HG03159 (cell line): ENCODE measurements around the gene GPR68.
A peak's percentile ranks its signal among the peaks of the same experiment; 100 is the strongest.

ENCODE experiments used
- ATAC-seq: cut with Tn5 transposase; IDR thresholded peaks from one replicate; pipeline ENCODE4 v1.9.1; 2021; ENCODE audit warnings: mild to moderate bottlenecking, moderate library complexity; ENCODE audit not compliant: unreplicated experiment

GPR68 gene, protein sequence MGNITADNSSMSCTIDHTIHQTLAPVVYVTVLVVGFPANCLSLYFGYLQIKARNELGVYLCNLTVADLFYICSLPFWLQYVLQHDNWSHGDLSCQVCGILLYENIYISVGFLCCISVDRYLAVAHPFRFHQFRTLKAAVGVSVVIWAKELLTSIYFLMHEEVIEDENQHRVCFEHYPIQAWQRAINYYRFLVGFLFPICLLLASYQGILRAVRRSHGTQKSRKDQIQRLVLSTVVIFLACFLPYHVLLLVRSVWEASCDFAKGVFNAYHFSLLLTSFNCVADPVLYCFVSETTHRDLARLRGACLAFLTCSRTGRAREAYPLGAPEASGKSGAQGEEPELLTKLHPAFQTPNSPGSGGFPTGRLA

DNA sequence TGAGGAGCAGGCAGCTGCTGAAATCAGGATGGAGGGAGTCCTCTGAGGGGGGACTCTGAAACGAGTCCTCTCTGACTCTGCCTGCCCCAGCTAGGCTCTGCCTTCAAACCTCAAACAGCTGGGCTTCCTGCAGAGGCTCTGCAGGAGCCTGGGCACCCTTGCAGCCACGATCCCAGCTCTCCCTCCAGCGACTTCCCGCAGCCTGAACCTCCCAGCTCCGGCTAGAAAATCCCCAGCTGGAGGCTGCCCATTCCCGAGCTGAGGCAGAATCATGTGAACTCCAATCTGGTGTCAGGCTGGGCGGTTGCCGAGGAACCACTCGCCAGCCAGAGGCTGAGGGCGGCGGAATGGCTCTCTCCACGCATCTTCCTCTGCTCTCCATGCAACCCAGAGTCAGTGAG, at the start of gene GPR68:
Gene GPR68 (minus strand): TSS at position 204 of the 401 bp plus-strand sequence. CDS start 9,654 bp downstream, outside the sequence.
- ATAC-seq = no peak

GRCh38 chr14:91294153-91294552, 49.6 kb upstream of the GPR68 start:
- ATAC-seq = no peak

DNA sequence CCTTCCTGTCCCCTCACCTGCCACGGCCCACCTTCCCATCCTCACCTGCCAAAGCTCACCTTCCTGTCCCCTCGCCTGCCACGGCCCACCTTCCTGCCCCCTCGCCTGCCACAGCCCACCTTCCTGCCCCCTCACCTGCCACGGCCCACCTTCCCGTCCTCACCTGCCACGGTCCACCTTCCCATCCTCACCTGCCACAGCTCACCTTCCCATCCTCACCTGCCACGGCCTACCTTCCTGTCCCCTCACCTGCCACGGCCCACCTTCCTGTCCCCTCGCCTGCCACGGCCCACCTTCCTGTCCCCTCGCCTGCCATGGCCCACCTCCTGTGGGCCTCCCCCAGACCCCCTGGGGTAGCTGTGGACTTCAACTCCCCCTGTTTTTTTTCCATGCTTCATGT, 48.8 kb upstream of the GPR68 start:
- ATAC-seq = no peak

- no peak for ATAC-seq
These were observed 48.0 kb upstream of the GPR68 start for GRCh38 chr14:91292491-91292890.

DNA sequence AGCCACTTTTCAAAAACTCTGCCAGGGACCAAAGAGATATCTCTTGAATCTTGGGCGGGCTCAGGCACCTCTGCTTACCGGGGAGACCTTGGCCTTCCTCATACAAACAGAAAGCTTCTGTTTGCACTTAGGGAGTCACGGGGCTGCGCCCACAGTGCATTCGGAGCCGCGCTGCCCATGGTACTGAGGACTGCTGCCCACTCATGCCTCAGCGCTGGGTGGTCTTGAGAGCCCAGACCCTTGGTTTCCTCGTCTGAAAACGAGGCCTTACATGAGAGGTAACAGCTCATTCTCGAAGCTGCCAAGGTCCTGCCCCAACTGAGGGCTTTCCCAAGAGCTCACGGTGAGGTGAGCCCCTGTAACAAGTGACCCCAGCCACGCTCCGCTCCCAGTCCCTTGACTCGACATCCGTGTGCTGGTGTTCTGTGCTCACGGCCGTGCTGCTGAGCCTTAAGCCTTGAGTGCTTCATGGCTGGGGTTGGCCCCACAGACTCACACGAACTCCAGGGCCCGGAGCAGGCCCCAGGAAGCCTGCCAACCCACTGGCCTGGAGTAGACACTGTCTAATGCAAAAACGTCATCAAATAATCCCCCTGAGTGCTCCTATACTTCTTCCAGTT, 47.4 kb upstream of the GPR68 start:
- ATAC-seq = no peak

GRCh38 chr14:91290986-91291385, 46.5 kb upstream of the GPR68 start:
- no peak for ATAC-seq

DNA sequence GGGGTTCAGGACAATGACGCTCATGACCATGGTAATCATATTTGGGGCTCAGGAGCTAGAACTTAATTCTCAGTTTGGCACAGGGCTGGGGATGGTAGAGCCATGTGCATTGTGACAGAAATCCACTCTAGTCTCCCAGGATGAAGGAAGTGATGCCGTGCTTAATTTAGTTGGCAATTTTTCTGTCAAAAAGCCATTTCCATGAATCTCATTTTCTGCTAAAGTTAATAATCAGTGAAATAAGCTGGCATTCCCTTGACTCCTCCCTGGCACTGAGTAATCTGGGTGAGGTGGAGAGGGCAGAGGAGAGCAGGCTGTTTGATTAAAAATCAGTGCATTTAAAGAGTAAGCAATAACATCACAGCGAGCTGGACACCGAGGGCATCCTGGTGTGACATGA, 45.0 kb upstream of the GPR68 start:
- ATAC-seq = no peak

DNA sequence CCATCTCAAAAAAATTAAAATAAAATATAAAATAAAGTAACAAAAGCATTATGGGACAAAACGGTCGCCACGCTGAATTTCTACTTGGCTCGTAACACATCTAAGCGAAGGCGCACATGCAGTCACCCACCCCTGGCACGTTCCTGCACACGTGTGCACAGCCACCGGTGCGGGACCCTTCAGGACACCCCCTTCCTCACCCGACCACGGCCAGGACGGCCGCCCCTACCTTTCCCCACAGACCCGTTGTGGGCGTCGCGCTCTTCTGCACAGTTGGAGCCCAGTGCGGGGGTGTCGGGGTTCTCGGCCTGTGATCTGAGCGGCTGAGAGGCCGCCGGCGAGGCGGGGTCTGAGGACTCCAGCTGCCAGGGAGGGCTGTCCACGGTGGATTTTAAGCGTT, 44.4 kb upstream of the GPR68 start:
- no peak for ATAC-seq

- peak; percentile 63 for ATAC-seq
These were observed 42.0 kb upstream of the GPR68 start for GRCh38 chr14:91286530-91286937.

DNA sequence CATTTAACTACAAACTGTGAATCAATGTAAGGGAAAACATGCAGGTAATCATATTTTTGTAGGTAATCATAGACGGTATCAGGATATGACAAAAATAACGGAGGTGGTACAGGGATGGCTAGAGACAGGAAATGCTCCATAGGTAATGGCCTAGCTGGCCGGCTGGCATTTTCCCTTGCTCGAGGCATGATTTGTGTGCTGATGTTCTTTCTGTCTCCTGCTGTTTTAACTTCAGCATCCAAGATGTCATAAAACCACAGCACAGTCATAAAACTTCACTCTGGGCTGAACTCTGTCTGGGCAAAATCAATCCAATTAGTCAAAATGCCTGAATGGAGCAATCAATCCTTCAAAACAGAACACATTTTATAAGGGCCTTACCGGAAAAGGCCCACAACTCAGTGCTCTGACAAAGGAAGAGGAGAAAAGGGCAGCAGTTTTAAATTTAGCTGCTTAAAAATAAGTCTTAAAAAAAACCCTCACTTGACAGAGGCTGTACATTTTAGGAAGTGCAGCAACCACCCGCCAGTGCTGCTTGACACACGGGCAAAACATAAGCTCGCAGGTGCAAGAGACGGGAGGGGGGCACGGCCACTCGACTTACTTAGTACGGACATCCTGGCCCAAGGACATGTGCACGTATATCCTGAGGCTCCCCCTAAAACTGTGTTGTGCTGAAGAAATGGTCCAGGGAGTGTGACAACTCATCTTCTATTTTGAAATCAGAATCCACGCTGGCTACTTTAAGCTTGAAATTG, 40.5 kb upstream of the GPR68 start:
- no peak for ATAC-seq

DNA sequence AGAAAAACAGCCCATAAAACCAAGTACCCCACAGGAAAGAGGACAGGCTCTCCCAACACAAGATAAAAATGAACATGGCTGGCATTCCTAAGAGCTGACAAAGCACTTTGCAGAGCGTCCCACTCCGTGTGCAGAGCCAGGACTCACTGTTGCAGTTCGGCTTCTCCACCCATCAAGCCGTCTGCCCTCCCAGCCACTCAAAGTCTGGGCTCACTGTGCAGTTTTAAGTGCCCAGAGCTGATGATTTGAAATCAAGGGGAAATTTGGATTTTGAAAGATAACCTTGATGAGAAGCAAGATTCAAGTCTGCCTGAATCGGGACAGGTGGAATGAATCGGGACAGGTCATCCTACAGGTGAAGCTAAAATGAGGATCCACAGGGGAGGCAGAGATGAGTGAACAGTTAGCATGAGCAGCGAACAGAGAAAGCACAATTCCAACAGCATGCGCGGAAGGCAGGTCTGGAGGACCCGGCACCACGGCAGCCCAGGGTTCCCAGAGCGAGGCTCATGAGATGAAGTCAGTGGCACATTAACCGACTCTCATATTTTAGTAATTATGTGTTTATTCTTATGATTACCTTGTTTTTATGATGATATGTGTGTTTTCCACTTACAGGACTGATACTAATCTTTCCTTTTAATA, 39.8 kb upstream of the GPR68 start:
- no peak for ATAC-seq

DNA sequence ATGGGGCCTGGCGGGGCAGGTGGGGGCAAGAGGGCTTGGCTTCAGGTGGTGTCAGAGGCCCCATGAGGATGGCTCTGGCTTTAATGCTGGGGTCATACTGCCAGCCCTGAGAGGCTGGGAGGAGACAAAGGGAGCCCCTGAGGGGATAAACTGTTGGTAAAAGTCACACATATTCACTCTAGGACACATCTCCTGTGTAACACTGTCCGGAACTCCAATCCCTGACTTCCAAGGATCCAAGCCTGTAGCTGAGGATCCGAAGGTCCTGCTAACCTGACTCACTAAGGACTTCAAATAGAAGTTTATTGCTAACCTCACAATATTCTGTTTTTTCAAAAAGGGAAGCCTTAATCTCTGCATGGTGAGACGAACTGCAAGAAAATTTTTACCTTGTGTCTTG, 39.2 kb upstream of the GPR68 start:
- no peak for ATAC-seq

DNA sequence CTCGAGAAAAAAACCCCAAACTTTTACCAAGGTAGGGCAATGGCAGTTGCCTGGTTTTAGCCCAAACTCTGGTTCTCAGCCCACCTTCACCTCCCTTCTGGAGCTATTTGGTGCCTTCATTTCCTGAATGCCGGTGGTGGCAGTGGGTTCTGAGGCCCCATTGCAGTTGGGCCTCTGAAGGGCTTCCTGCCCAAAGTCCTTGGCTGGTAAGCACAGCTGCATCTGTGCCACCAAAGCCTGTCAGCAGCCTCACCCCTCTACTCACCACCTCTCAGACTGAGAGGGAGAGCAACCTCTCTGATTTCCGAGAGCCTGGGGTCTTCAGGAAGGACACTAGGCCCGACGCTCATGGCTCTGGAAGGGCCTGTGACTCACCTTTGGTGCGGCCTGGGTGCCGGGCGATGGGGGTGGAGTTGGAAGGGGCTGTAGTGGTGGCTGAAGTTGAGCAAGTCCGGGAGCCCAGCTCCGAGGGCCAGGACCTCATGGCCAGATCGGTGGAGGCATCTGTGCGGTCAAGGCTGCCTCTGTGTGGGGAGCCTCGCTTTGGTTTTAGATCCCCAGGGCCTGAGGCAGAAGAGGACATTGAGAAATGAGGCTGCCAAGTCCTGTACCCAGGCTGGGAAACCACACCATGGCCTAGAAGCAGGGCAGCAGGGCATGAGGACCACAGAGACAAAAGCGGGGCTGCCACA, 38.6 kb upstream of the GPR68 start:
- no peak for ATAC-seq

DNA sequence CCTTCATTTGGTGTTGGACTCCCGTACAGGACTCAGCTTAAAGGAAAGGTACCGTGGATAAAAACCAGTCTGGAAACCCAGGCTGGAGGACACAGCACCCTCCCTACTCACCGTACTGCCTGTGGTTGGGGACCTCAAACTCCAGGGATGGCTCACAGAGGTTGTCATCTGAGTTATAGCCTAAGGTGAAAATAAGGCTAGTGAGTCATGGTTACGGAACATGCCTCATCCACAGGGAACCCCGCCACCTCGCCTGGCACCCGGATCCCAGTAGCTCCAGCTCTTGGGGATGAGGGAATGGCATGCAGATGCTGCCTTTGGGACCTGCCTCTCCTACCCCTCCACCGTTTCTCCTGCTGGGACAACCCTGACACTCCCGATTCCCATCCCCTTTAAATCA, 36.8 kb upstream of the GPR68 start:
- ATAC-seq = no peak

DNA sequence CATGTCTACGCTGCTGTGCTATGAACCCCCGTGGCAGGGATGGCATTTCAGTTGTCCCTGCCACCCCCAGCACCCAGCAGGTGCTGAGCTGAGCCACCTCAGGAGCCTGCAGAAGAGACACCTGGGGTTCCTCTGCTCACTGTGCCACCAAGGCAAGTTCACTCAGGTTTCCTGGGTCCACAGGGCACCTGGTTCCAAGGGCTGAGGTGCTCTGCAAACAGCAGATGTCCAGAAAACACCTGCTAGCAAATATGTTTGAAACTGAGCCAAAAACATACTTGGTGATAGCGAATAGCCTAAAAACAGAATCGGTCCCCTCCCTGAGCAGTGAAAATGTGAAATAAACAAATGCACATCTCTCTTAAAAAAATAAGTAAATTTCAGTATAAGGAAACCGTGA, 35.6 kb upstream of the GPR68 start:
- ATAC-seq = no peak

GRCh38 chr14:91279354-91279753, 34.9 kb upstream of the GPR68 start:
- no peak for ATAC-seq

DNA sequence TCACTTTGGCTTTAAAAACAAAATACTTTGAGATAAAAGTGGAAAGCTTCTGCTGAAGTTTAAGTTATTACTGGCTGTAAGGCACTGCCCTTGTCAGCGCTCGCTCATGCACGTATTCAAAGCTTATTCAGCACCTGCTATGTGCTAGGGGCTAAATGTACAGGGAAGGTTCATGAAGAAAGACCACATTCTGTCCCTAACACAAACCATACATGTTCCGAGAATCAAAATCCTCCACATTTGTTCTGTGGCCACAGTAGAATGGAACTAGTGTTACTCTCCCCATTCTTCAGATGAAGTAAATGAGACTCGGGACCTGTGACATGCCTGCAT, 33.8 kb upstream of the GPR68 start:
- ATAC-seq = no peak

DNA sequence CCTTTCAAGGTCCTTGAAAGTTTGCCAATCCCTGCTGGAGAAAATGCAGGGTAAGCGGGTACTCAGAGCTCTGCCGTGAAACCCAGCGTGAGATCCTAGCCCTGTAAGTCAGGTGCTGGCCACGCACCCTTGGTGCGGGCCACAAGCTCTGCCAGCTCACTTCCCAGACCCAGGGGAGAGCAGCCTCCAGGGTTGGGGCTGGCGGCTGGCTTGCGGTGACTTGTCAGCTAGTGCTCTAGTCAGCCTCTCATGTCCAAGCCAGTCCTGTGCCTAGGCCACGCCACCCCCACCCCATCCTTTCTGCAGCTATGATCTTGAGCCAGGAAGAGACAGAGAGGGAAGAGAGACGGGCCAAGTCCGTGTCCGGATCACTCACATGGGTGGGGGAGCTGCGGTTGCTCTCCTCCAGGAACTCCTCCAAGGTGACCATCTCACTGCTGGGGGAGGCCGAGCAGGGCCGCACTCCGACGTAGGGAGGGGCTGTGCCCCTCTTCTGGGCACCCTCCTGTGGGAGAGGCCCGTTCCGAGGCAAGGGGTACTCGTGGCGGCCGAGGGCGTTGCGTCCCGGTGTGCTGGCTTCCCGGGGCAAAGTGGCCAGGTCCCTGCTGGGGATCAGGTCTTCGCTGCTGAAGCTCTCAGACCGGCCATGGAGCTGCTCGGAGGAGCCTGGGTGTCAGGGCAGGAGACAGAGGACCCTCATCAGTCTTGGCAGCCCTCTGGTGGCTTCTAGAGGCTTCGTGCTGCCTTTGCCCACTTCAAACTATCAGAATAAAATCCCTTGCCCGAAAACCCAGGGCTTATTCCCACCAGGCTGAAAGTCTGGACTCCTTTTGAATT, 33.3 kb upstream of the GPR68 start:
- ATAC-seq = no peak

DNA sequence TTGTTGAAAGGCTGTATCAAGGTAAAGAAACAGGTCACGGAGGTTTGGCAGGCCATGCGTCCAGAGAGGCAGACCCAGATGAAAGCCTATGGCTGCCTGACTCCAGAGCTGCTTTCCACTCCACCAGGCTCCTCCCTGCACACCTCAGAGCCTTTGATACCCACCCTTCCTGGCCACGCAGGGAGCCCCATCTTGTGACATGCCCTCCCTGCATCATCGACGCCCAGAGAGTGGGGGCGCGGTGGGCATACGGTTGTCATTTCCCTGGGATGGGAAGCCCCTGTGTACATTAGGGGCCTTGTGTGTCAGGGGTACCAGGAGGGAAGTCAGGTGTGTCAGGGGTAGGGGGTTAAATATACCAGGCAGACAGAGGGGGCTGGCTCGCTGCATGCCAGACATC, 30.3 kb upstream of the GPR68 start:
- ATAC-seq = no peak

DNA sequence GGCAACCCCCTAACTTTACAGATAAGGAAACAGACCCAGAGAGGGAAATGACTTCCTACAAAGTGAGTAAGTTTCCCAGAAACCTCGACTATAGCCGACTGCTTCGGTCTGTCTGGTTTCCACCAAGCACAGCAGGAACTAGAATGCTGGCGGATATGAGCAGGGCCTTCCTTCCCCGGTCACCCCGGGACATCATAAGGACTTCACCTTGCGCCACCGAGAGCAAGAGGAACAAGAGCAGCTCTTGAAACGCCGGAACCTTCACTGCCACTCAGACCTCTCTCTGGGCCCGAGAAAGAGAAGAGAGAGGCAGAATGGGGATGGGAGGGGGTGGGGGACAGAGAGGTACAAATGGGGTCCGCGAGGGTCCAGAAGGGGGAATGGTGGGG, 29.4 kb upstream of the GPR68 start:
- no peak for ATAC-seq
